SK-N-SH treated with all-trans-retinoic acid at 6 μM for 48 hours (cell line): ENCODE results near the gene ZNF428.

Source experiments
- ARNTL ChIP-seq: fragments of 450-650 bp; formaldehyde crosslinking; IDR thresholded peaks from 2 replicates; pipeline ENCODE4 v1.5.0; 2020; ENCODE audit warnings: low read depth, mild to moderate bottlenecking, moderate library complexity, borderline replicate concordance
- CSRNP3 ChIP-seq: fragments of 250-450 bp; sonication (Bioruptor Pico); IDR thresholded peaks from 2 replicates; pipeline ENCODE4 v1.5.1; 2021; ENCODE audit warnings: mild to moderate bottlenecking, moderate library complexity
- POU6F1 ChIP-seq: fragments of 250-450 bp; sonication (Bioruptor Pico); IDR thresholded peaks from 2 replicates; pipeline ENCODE4 v1.8.0; 2021; ENCODE audit warnings: low read depth, mild to moderate bottlenecking, moderate library complexity, borderline replicate concordance
- SNAI2 ChIP-seq: fragments of 250-450 bp; sonication (Bioruptor Pico); IDR thresholded peaks from 2 replicates; pipeline ENCODE4 v1.5.0; 2020; ENCODE audit warnings: mild to moderate bottlenecking, moderate library complexity
- TCF4 ChIP-seq: fragments of 250-450 bp; sonication (Bioruptor Pico); IDR thresholded peaks from 2 replicates; pipeline ENCODE4 v1.8.0; 2021; ENCODE audit warnings: mild to moderate bottlenecking, moderate library complexity, borderline replicate concordance
- ZFP3 ChIP-seq: fragments of 250-450 bp; sonication (Bioruptor Pico); IDR thresholded peaks from 2 replicates; pipeline ENCODE4 v1.5.0; 2020; ENCODE audit warnings: mild to moderate bottlenecking, moderate library complexity

- TF ChIP-seq ZFP3 (no peak), SNAI2 (CRISPR knock-in tag) (no peak), CSRNP3 (CRISPR knock-in tag) (no peak), ARNTL (CRISPR knock-in tag) (no peak), POU6F1 (CRISPR knock-in tag) (no peak), TCF4 (CRISPR knock-in tag) (no peak)
Observed at GRCh38 chr19:43563816-43564457, 55.5 kb downstream of the ZNF428 start.
